Inflammatory macrophage (primary cell): ENCODE data around the gene PPP6R2.
A peak's percentile ranks its signal among the peaks of the same experiment; 100 is the strongest.

ENCODE experiments used
- DNase-seq, 2 donors: peaks; one replicate each; pipeline ENCODE4 v3.0.0-alpha.2; 2020 to 2022

The PPP6R2 gene

GRCh38 chr22:50487290-50488005, 144.3 kb downstream of the PPP6R2 start:
- no peak for DNase-seq

GRCh38 chr22:50488006-50488677, 145.0 kb downstream of the PPP6R2 start:
- no peak for DNase-seq

DNA sequence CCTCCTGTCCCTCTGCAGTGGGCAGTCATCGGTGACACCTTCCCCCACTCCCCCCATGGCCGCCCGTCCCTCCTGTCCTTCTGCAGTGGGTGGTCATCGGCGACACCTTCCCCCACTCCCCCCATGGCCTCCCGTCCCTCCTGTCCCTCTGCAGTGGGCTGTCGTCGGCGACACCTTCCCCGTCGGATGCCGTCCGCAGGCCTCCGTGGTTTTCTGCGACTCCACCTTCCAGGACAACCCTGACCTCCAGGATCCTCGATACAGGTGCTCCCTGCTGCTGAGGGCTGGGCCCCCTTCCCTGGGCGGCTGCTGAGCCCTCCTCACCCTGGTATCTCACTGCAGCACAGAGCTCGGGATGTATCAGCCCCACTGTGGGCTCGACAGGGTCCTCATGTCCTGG, 145.8 kb downstream of the PPP6R2 start:
- DNase-seq: no peak

DNA sequence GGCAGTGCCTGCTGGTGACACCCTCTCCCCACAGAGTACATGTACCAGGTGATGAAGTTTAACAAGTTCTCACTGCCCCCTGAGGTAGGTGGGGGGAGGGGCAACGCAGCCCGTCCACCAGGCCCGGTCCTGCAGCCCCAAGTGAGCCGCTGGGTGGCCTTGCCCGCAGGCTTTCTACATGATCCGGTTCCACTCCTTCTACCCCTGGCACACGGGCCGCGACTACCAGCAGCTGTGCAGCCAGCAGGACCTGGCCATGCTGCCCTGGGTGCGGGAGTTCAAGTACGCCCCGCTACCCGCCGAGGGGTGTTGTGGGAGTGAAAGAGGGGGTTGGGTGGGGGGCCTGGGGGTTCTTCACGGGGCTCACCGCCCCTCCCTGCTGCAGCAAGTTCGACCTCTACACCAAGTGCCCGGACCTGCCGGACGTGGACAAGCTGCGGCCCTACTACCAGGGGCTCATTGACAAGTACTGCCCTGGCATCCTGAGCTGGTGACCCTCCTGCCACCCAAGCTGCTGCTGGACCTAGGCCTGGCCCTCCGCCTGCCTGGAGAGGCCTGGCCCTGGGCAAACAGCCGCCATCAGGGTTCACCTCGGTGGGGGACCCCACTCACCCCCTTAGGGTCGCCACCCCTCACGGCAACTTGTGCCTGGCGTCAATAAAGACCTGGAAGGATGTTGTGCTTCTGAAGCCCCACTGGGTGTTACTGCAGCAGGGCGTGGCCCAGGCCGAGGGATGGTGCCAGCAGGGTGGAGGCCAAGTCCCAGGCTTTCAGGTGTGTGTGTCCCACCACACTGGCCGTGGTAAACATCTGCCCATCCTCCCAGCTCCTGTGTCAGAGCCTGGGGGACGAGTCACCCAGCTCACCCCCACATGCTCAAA, 146.5 kb downstream of the PPP6R2 start:
- no peak for DNase-seq

DNA sequence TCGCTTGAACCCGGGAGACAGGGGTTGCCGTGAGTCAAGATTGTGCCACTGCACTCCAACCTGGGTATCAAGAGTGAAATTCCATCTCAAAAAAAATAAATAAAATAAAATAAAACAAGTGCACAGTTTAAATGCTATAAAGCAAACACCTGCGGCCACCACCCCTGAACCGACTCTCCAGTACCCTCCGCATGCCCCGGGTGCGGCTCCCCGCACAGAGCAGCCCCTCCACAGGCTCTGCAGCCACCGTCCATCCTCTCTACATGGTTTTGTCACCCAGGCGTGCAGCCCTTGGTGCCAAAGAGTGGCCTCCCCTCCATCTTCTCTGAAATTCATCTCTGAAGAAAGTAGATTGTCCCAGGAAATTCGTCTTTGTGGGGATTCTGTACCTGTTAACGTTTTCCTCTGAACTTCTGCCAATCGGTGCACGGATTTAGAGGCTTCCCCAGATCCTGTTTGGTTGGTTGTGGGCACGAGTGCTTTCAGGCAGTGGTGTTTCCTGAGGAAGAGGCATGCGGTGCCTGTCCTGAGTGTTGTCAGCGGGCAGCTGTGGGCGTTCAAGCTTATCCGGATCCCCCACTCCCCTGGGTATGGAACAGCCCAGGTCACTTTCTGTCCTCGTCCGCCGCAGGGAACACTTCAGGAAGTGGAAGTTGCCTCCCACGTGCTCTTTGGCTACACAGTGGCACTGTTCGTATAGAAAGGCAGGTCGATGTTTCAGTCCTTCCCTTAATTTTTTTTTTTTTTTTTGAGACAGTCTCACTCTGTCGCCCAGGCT, 147.6 kb downstream of the PPP6R2 start:
- DNase-seq: peak; percentile 83 to 92
